ENCODE data around the gene PHLPP1.

The PHLPP1 gene

DNA sequence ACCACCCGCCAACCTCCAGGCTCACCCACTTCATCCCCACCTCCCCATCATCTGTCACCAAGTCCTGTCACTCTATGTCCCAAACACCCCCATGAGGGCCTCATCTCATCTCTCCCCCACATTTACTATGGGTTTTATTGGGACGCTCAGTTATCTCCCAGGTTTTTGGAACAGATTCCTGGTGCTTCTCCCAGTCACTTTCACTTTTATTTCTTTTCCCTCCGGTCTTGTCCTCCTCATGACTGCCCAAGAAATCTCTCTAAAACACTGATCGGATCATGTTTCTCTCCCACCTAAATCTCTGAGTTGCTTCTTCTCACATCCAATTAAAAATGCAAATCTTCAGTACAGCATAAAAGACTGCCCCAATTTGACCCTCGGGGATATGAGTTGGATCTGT is 273.1 kb downstream of the PHLPP1 start:
- DNase-seq = no peak

DNA sequence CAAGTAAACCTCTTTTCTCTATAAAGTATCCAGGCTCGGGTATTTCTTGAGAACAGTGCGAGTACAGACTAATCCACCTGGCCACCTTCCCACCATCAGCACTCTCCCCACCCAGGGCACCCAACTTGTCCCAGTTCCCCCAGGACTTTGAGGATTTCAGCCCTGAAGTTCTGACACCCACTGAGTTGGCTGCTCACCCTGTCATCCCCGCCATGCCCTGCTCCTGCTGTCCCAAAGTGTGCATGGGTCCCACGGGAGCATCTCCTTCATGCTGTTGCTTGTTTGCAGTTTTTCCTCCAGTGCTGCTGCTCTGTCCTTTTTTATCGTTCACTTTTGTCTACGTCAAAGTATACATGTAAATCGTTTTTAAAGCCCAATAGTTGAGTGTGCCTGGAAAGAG is 273.9 kb downstream of the PHLPP1 start:
- no peak for DNase-seq

DNA sequence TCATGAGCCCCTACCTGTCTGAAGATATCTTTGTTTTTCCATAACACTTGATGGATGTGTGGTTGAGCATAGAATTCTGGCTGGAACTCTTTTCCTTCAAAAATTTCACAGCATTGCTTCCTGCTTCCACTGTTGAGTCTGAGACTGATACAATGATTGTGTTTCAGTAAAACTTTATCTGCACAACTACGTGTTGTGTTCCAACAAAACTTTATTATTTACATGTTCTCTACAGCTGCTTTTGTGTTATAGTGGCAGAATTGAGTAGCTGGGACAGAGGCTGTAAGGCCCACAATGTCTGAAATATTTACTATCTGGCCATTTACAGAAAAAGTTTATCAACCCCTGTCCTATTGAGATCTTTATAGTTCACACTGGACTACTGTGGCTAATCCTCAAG is 275.3 kb downstream of the PHLPP1 start:
- DNase-seq = no peak

DNA sequence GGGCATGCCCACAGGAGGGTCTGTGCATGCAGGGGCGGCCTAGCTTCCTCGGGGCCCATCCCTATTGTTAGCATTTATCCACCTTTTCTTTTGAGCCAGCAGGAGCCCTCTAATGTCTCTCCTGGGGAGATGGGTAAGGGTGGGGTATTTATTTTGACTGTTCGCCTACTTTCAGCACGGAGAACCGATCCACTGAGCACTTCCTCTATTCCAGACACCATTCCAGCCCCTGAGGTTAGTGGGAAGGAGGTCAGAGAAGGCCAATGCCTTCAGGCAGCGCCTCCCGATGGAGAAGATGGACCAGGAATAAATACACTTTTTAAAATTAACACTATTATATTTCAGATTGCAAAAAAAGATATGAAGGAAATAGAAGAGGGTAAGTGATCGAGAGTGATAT is 276.0 kb downstream of the PHLPP1 start:
- no peak for DNase-seq

DNA sequence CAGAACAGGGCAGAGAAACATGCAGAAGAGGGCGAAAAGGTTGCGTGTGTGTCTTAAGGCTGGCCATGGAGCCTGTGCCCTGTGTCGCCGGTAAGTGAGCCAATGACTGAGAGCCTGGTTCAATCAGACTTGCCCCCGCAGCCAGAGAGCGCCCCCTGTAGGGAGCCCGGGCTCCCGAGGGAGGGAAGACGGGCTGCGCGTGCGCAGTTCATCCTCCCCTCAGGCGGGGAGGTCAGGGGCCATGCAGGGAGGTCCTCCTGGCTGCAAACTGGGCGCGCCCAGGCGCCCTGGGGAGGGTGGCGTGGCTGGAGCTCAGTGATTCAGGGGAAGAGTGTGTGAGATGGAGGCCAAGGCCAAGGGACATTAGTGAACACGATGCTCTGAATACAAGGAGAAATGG is 276.6 kb downstream of the PHLPP1 start:
- DNase-seq = no peak

DNA sequence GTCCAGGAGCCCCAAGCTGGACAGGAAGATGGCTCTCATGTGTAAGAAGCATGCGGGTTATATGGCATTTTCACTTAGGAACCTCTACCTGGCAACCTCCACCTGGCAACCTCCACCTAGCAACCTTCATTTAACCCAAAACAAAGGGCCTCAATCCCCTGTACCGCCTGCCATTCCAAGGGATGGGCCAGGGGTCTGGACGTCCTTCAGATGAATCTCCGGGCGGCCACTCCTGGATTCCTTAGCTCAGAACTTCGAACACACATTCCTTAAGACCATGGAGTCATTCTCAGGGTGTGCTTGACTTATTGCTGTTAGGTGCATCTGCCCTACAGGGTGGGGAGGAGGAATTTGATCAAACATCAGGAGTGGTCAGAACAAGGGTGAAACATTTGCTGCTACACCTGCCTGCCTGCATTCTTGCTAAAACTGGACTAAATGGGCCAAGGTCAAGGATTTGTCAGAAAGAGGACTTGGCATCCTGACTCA is 277.6 kb downstream of the PHLPP1 start:
- no peak for DNase-seq

DNA sequence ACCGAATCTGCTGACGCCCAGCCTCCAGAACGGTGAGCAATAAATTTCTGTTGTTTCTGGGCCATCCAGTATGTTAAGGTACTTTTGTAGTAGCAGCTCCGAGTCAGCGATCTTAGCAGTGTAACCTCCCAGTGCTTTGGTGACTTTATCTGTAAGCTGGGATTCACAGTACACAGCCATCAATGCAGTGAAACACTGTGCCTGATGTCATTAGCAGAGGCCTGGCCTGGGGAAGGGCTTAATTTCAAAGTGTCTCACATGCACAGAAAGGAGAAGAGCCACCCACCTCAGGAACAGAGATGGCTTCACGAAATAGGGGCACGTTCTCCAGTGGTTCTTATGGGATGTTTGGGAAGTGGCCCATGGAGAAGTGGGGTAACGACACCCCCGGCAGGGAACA is 281.2 kb downstream of the PHLPP1 start:
- DNase-seq = no peak

DNA sequence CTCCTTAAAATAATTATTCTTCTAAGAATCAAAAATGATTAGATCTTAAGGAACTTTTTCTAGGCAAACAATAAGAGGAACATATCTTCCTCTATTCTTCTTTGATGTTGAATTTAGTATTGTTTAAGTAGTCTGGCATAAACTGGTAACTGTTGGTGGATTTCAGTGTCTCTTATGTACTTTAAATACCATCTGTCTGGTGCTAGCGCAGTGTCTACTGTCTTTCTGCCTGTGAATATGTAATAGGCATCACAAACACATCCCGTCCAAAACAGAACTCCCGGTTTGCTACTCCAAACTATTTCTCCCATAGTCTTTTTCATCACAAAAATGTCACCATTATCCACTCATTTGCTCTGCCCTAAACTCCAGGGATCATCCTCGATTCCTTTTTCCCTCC is 281.7 kb downstream of the PHLPP1 start:
- no peak for DNase-seq

DNA sequence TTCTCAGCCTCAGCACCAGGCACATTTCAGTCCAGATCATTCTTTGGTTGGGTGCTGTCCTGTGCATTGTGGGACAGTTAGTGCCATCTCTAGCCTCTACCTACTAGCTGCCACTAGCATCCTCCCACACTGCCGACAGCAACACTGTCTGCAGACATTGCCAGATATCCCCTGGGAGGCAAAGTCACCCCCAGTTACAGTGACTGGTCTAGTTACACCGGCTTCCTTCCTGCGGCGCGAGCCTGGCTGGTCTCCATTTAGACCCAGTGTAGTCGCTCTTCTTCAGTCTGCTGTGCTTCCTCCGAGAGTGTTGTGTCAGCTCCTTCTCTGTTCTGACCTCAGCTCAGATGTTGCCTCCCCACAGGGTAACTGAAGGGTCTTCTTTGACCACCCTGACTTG is 283.1 kb downstream of the PHLPP1 start:
- DNase-seq = no peak

DNA sequence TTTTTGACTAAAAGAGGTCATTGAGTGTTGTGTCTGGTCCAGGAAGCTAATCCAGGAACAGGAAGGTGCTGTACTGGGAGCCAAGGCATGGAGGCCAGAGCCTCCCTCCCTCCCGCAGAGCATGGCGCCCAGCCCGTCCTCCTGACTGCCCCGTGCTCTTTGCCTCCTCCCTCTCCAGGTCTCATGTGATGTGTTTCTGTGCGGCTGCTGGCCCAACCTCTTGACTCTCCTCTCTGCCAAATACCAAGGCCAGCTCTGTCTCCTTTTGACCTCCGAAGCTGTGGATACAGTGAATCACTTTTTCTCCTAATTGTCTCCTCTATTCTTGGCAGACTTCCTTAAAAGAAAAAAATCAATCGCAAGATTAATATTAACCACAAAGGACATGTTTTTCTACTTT is 284.1 kb downstream of the PHLPP1 start:
- DNase-seq = no peak

DNA sequence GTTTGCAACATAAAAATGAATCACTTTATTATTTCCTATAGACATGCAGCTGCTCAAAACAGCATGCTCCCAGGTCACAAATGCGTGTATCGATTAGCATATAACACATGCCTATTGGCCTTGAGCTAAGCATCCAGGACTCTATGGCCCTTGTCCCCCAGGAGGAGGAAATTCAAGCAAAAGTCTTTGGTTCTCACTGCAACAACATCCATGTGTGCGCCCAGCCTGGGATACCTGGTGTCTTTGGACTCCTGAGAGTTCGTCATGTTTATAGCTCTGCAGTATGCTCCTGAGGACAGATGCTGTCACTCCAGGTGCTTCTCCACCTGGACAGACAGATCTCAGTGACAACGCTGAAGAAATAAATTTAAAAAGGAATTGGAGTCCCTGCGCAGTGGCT is 284.6 kb downstream of the PHLPP1 start:
- no peak for DNase-seq

DNA sequence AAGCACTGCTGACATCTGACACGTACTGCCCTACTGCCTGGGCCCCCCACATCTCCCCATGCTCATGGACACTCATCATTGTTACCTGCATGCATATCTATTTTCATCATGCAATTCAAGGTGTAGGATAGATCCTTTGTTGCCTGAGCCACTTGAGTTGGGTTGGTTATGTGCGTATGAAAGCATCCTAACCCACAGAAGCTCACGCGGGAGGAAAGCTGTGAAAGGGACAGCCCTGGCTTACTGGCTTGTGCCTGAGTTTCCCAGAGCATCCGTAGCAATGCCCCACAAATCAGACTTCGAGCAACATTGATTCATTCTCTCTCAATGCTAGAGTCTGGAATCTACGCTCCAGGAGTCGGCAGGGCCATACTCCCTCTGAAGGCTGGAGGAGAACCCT is 285.5 kb downstream of the PHLPP1 start:
- no peak for DNase-seq

DNA sequence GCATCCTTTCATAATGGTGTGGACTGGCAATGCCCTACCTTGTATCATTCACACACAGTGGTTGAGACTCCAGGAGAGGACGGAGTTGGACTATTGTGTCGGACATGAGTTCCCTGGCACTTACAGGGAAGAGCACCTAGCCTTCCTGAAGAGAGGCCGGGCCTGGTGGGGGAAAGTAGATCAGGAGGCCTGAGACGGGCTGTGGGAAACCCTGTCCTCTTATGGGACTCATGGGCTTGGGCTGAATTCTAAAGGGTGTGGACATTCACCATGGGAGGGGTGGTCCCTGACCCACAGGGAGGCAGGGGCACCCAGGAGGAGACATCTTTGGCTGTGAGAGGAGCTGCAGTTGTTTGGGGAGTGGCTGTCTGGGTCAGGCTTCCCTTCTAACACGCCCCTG is 286.5 kb downstream of the PHLPP1 start:
- no peak for DNase-seq

DNA sequence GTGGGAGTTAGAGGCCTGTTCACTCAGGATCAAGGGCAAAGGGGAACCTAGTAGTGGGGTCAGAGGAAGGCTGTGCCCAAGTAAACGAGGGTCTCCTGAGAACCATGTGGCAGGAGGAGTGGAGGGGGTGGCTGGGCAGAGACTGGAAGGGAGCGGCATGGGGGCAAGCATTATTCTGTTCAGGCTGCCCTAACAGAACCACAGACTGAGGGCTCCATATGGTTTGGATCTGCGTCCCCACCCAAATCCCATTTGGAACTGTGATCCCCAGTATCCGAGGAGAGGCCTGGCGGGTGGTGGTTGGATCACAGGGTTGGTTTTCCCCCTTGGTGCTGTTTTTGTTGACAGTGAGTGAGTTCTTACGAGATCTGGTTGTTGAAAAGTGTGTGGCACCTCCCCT is 287.0 kb downstream of the PHLPP1 start:
- no peak for DNase-seq

DNA sequence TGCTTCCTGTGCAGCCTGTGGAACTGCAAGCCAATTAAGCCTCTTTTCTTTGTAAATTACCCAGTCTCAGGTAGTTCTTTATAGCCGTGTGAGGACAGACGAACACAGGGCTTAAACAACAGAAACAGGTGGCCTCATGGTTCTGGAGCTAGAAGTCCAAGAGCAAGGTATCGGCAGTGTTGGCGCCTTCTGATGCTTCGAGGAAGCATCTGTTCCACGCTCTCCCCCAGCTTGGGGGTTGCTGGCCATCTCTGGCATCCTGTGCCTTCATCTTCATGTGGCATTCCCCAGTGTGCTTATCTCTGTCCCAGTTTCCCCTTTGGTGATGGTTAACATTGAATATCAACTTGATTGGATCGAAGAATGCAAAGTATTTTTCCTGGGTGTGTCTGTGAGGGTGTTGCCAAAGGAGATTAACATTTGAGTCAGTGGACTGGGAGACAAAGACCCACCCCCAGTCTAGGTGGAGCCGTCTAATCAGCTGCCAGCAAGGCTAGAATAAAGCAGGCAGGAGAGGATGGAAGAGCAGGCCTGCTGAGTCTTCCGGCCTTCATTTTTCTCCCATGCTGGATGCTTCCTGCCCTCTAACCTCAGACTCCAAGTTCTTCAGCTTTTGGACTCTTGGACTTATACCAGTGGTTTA is 287.6 kb downstream of the PHLPP1 start:
- DNase-seq = no peak

DNA sequence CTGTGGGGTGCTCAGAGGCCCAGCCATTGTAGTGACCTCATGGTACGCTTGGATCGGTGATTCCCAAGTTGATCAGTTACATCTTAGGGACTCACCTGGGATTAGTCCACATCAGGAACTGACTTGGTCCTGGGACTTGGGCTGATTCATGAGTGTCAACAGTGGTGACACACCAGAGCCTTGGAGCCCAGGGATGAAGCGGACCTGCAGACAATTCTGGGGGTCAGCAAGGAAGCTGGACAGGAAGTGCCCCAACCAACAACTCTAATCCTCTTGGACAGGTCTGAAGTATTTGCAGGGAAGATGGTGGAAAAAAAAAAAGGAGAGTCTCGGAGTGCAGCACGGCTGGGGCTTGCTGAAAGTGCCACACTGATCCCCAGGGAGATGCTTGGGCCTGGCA is 288.6 kb downstream of the PHLPP1 start:
- DNase-seq = no peak

DNA sequence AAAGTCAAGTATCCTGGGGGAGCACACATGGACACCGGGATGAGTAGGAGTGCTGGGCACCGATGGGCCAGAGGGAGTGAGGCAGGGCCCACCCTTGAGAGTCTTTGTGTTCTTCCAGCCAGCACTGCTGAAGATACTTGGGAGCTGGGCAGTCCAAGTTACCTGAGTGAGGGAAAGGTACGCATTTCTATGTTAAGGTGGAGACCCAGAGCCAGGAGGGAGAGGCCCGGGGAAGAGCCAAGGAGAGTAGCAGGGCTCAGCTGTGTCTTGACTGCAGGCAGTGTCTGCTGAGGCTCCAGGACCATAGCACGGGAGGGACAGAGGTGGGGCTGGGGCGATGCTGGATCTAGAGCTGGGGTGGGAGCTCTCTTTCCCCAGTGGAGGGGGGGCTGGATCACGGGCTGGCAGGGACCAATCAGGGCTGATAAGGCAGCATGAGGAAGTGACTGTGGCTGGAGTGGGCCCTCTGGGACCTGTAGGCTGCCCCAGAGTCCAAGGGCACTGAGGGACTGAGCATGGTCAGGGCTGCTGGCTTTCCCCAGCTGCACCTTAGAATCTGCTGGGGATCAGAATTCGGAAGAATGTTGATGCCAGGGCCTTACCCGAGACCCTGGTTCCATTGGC is 289.2 kb downstream of the PHLPP1 start:
- DNase-seq = no peak

DNA sequence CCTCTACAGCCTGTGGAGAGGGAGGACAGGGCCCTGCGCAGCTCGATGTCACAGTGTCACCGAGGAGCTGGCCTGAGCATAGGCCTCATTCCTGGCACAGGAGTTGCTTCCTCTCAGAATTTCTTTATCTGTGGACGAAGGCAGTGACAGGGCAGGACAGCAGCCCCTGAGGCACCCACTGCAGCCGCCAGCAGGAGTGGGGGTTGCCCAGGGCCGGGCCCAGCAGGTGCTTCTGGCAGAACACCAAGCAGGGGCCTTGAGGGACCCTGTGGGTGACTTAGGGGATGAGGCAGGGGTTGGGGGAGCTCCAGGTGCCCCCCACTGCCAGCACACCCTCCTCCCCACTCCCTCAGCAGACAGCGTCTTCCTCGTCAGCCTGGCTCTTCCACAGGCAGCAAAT is 290.0 kb downstream of the PHLPP1 start:
- no peak for DNase-seq

DNA sequence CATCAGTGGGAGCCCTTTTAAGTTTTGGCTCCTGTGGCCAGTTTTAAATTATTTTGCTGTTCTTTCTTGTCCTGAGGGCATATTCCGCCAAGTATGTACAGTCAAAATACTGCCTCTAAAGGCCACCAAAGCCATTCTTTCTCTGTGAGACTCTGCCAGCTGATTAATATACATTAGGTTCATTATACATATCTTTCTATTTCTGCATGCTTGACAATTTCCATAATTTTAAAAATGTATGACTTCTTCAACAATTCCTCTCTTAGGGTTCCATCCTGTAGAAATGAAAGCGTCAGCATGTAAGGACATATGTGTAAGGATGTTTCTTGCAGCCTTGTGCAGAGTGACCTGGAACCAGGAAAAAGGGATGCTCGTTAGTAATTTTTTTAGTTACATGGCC is 291.9 kb downstream of the PHLPP1 start:
- no peak for DNase-seq

DNA sequence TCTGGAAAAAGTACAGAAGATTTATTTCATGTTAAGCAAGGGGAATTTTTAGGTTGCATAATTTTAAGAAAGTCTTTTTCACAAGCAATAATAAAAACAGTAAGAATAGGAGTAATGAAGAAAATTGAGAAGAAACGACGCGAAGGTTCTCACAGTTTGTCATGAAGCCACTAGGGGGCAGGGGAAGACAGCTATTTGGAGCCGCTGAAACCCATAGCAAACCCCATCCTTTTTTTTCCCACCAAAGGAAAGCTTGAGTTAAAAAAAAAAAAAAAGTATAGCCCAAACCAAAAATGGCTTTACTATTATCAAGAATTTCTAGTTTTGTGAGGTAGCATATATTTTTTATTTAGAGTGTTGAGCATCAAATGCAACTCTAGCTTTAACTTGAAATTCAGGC is 300.9 kb downstream of the PHLPP1 start:
- DNase-seq = peak; percentile 70

DNA sequence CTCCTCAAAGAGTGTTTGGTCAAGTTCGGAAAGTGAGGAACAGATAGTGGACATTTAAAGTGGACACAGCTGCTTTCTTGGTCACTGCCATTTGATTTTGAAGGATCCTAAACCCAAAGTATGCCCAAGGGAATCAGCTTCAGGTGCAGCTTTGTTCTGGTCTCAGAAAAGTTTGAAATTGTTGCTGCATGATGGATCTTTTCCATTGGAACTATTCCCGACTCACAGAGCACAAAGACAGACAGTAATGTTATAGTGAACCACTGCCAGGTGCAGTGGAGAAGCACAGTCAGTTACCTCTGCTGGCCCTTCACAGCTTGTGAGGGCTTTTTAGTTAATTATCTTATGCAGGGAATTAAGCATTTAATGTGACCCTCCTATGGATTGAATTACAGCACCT is 301.7 kb downstream of the PHLPP1 start:
- DNase-seq = no peak

DNA sequence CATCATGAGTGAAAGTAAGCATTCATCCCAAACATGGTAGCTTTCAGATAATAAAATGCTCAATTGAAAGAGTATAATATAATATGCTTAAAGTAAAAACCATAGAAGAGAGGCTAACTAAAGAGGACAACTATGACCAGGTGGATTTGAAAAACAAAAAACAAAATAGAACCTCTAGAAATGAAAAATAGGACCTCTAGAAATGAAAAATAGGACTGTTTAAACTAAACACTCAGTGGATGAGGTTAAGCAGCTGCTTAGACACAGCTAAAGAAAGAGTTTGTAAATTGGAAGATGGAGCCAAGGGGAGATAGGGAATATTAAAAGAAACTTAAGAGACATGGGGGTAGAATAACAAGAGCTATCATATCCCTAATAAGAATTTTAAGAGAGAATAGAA is 302.6 kb downstream of the PHLPP1 start:
- no peak for DNase-seq

DNA sequence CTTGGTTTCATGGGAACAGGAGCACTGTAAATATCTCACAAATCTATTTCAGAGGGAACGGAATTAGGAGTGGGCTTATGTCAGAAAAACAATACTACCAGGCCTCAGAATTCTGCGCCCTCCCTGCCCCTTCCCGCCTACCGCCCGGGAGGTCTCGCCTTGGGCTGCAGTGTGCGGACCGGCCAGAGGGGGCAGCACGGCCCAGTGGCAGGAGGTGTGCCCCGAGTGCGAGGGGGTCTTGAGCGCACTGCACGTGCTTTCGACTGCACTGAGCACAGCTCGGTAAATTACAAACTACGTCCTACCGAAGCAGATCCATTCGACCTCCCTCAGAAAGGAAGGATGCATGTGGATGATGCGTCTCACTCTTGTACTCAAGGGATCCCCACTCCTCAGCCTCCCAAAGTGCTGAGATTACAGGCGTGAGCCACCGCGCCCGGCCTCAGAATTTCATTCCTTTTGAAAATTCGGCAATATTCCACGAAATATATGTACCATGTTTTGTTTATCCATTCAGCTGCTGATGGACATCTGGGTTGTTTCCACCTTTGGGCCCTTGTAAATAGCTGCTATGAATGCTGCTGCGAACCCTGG is 307.2 kb downstream of the PHLPP1 start:
- peak; percentile 8 for DNase-seq

DNA sequence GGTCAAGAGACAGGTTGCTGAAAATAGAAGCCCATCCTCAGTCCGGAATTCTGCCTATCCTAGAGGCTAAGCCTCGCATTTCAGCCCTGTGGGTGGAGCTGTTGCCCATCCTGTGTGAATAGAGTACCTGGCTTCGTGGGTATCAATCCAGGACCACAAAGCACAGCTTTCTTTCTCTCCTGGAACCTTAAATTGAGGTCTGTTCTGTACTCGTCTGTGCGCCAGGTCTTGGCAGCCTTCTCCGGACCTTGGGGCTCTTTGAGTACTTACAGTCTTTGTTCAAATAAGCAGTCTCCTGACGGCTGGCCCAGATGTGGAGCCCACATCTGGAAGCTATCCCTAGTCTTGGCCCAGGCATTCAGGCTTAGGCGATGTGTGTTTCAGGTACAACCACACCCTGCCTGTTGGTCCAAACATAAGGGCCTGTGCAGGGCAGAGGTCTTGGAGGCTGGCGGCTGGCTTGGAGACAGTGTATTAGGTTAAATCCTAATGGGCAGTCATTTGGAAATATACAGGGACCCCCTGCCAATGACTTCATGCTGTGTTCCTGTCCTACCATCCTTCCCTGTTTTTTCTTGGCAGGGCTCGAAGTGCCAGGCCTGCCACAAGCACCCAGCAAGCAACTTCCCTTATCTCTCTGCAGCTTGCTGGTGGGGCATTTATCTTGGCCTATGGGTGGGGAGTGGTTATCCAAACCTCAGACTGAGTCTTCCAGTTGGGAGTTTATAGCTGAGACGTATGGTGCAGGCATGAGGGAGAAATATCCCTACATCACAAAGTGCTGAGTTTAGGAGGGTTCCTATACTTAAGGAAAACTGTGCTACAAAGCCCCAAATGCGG is 310.1 kb downstream of the PHLPP1 start:
- DNase-seq = no peak
